ENCODE results near the gene PDZD2.

PDZD2 gene

GRCh38 chr5:31894141-31894540 is 255.2 kb downstream of the PDZD2 start:
- ATAC-seq (ENCODE audit: insufficient read depth, low read depth) = no peak
- H2AFZ ChIP-seq (ENCODE audit: low read depth, low read length) = no peak overlapping the region
- peaks cover 4% of the 10 kb centered on the region for H3K27me3 ChIP-seq (ENCODE audit: insufficient read depth, low read length, poor library complexity)
- no peaks in the 10 kb centered on the region for H3K9me3 ChIP-seq (ENCODE audit: insufficient read depth, low read length, severe bottlenecking)
- no peak overlapping the region for H3K4me2 ChIP-seq (ENCODE audit: insufficient read depth, low read length)
- no peaks in the 10 kb centered on the region for H3K36me3 ChIP-seq (ENCODE audit: insufficient read depth, low read length)
- no peaks in the 10 kb centered on the region for H4K20me1 ChIP-seq (ENCODE audit: insufficient read depth, low read length)
- no peak overlapping the region for H3K9ac ChIP-seq (ENCODE audit: low read depth, low read length)
- TF ChIP-seq CTCF (IDR thresholded peaks at IDR 0.05; ENCODE audit: borderline replicate concordance, extremely low read depth, low read length, poor library complexity, severe bottlenecking) (no peak), EZH2 (IDR thresholded peaks at IDR 0.05; ENCODE audit: borderline replicate concordance, low read depth, low read length, severe bottlenecking) (no peak)
- no peaks in the 10 kb centered on the region for H3K79me2 ChIP-seq (ENCODE audit: insufficient read depth, low read length)
- H3K27ac ChIP-seq (ENCODE audit: low read length) = no peak overlapping the region
- DNase-seq = no peak
- no peak overlapping the region for H3K4me3 ChIP-seq (ENCODE audit: low read depth in 1 of 2, low read length in 2 of 2)
- no peaks in the 10 kb centered on the region for H3K4me1 ChIP-seq (ENCODE audit: insufficient read depth, low read length)

GRCh38 chr5:31895199-31895820 is 256.4 kb downstream of the PDZD2 start:
- H3K9me3 ChIP-seq (ENCODE audit: insufficient read depth, low read length, severe bottlenecking) = no peaks in the 10 kb centered on the region
- H2AFZ ChIP-seq (ENCODE audit: low read depth, low read length) = no peak overlapping the region
- no peaks in the 10 kb centered on the region for H4K20me1 ChIP-seq (ENCODE audit: insufficient read depth, low read length)
- no peak overlapping the region for H3K9ac ChIP-seq (ENCODE audit: low read depth, low read length)
- no peak for DNase-seq
- H3K36me3 ChIP-seq (ENCODE audit: insufficient read depth, low read length) = no peaks in the 10 kb centered on the region
- no peak overlapping the region for H3K27ac ChIP-seq (ENCODE audit: low read length)
- no peak for TF ChIP-seq CTCF (IDR thresholded peaks at IDR 0.05; ENCODE audit: borderline replicate concordance, extremely low read depth, low read length, poor library complexity, severe bottlenecking)
- TF ChIP-seq EZH2 (IDR thresholded peaks at IDR 0.05; ENCODE audit: borderline replicate concordance, low read depth, low read length, severe bottlenecking) = no peak
- no peaks in the 10 kb centered on the region for H3K4me1 ChIP-seq (ENCODE audit: insufficient read depth, low read length)
- H3K27me3 ChIP-seq (ENCODE audit: insufficient read depth, low read length, poor library complexity) = peaks cover 4% of the 10 kb centered on the region
- no peak overlapping the region for H3K4me3 ChIP-seq (ENCODE audit: low read depth in 1 of 2, low read length in 2 of 2)
- no peak overlapping the region for H3K4me2 ChIP-seq (ENCODE audit: insufficient read depth, low read length)
- no peak for ATAC-seq (ENCODE audit: insufficient read depth, low read depth)
- H3K79me2 ChIP-seq (ENCODE audit: insufficient read depth, low read length) = no peaks in the 10 kb centered on the region

GRCh38 chr5:31898036-31898632 is 259.2 kb downstream of the PDZD2 start:
- H4K20me1 ChIP-seq (ENCODE audit: insufficient read depth, low read length) = no peaks in the 10 kb centered on the region
- H3K36me3 ChIP-seq (ENCODE audit: insufficient read depth, low read length) = no peaks in the 10 kb centered on the region
- no peaks in the 10 kb centered on the region for H3K9me3 ChIP-seq (ENCODE audit: insufficient read depth, low read length, severe bottlenecking)
- peaks cover 4% of the 10 kb centered on the region for H3K27me3 ChIP-seq (ENCODE audit: insufficient read depth, low read length, poor library complexity)
- H3K27ac ChIP-seq (ENCODE audit: low read length) = no peak overlapping the region
- H2AFZ ChIP-seq (ENCODE audit: low read depth, low read length) = no peak overlapping the region
- H3K9ac ChIP-seq (ENCODE audit: low read depth, low read length) = no peak overlapping the region
- no peaks in the 10 kb centered on the region for H3K79me2 ChIP-seq (ENCODE audit: insufficient read depth, low read length)
- DNase-seq (no peak), ATAC-seq (ENCODE audit: insufficient read depth, low read depth) (no peak)
- no peak overlapping the region for H3K4me3 ChIP-seq (ENCODE audit: low read depth in 1 of 2, low read length in 2 of 2)
- TF ChIP-seq CTCF (IDR thresholded peaks at IDR 0.05; ENCODE audit: borderline replicate concordance, extremely low read depth, low read length, poor library complexity, severe bottlenecking) = no peak
- no peak for TF ChIP-seq EZH2 (IDR thresholded peaks at IDR 0.05; ENCODE audit: borderline replicate concordance, low read depth, low read length, severe bottlenecking)
- H3K4me2 ChIP-seq (ENCODE audit: insufficient read depth, low read length) = no peak overlapping the region
- H3K4me1 ChIP-seq (ENCODE audit: insufficient read depth, low read length) = no peaks in the 10 kb centered on the region
